Keratinocyte (primary cell): ENCODE data around the gene DNAH8. TPM values are rescaled to one million over a fixed set of nuclear protein-coding genes. Genes with fewer than 3 reads are reported as not detected.

Experiments
- DNase-seq: peaks from one replicate; pipeline ENCODE4 v3.0.0-alpha.2; 2011; ENCODE audit warnings: low read depth, missing footprints, low spot score
- FAIRE-seq: peaks from 2 replicates; lab custom pipeline; 2011; peaks lifted over from hg19 to GRCh38; lab: Jason Lieb, UNC
- H2AFZ ChIP-seq: 2 replicates; pipeline ENCODE4 v1.6.0; 2012; ENCODE audit warnings: low read length, control low read depth, inconsistent platforms; ENCODE audit not compliant: control insufficient read depth
- H3K27ac ChIP-seq: 2 replicates; pipeline ENCODE4 v1.5.1; 2011; ENCODE audit warnings: low read length; ENCODE audit not compliant: control insufficient read depth, insufficient read depth
- H3K27me3 ChIP-seq: 3 replicates; pipeline ENCODE4 v1.6.0; 2011; ENCODE audit warnings: low read length; ENCODE audit not compliant: control insufficient read depth, insufficient read depth; ENCODE audit errors: extremely low read depth
- H3K36me3 ChIP-seq, 2 experiments: 2 replicates in 1 of 2; 3 replicates in 1 of 2; pipeline ENCODE4 v1.5.1; 2011; ENCODE audit warnings: low read length in 2 of 2, mild to moderate bottlenecking in 1 of 2; ENCODE audit not compliant: control insufficient read depth in 2 of 2, insufficient read depth in 2 of 2; ENCODE audit errors: extremely low read depth in 1 of 2
- H3K4me1 ChIP-seq: 3 replicates; pipeline ENCODE4 v1.5.1; 2011; ENCODE audit warnings: low read length; ENCODE audit not compliant: control insufficient read depth, insufficient read depth; ENCODE audit errors: extremely low read depth
- H3K4me2 ChIP-seq: 3 replicates; pipeline ENCODE4 v1.6.0; 2011; ENCODE audit warnings: low read depth, low read length; ENCODE audit not compliant: control insufficient read depth, insufficient read depth; ENCODE audit errors: extremely low read depth
- H3K4me3 ChIP-seq, 3 experiments: fragments of 200-600 bp in 1 of 3; sonication (generic) in 1 of 3; 2 replicates in 2 of 3; 3 replicates in 1 of 3; pipeline ENCODE4 v1.5.1; 2011 to 2016; ENCODE audit warnings: low read length in 3 of 3, mild to moderate bottlenecking in 3 of 3, control low read depth in 2 of 3, inconsistent platforms in 1 of 3, low read depth in 1 of 3, mixed read lengths in 1 of 3, mixed run types in 1 of 3, moderate library complexity in 1 of 3; ENCODE audit not compliant: control insufficient read depth in 2 of 3, insufficient read depth in 2 of 3; ENCODE audit errors: extremely low read depth in 1 of 3
- H3K79me2 ChIP-seq: 2 replicates; pipeline ENCODE4 v1.6.0; 2012; ENCODE audit warnings: low read length; ENCODE audit not compliant: control insufficient read depth, insufficient read depth
- H3K9ac ChIP-seq: 3 replicates; pipeline ENCODE4 v1.6.0; 2011; ENCODE audit warnings: low read length; ENCODE audit not compliant: control insufficient read depth, insufficient read depth; ENCODE audit errors: extremely low read depth
- H3K9me1 ChIP-seq: 3 replicates; pipeline ENCODE4 v1.6.0; 2011; ENCODE audit warnings: low read length; ENCODE audit not compliant: control insufficient read depth, insufficient read depth; ENCODE audit errors: extremely low read depth
- H3K9me3 ChIP-seq: 2 replicates; pipeline ENCODE4 v1.5.1; 2012; ENCODE audit warnings: low read depth, low read length; ENCODE audit not compliant: control insufficient read depth
- H4K20me1 ChIP-seq: 3 replicates; pipeline ENCODE4 v1.6.0; 2011; ENCODE audit warnings: low read length; ENCODE audit not compliant: control insufficient read depth, insufficient read depth; ENCODE audit errors: extremely low read depth
- CTCF ChIP-seq, 3 experiments: IDR thresholded peaks in 1 of 3; conservative IDR thresholded peaks in 1 of 3; optimal IDR thresholded peaks in 1 of 3; 2 replicates in 2 of 3; 3 replicates in 1 of 3; pipeline versions ENCODE3 to v1.5.1; 2011; ENCODE audit warnings: low read length in 3 of 3, mild to moderate bottlenecking in 3 of 3, moderate library complexity in 2 of 3, control low read depth in 1 of 3, inconsistent platforms in 1 of 3; ENCODE audit not compliant: insufficient read depth in 2 of 3; ENCODE audit errors: extremely low read depth in 1 of 3
- EZH2 ChIP-seq: IDR thresholded peaks from one replicate; pipeline ENCODE4 v1.6.1; 2012; ENCODE audit warnings: inconsistent platforms, mild to moderate bottlenecking, low read length, moderate library complexity
- dilution Hi-C: fragments of 300-500 bp; cut with MboI; formaldehyde crosslinking; loops from one replicate; pipeline ENCODE4 v1.7.0; 2020; ENCODE audit warnings: low sequenced_read_pairs; ENCODE audit not compliant: extremely low pct_ligation_motif_present
- polyA plus RNA-seq, 5 experiments: library from polyadenylated mRNA; depleted of rRNA in 3 of 5; stranded (reverse) in 3 of 5; stranded (forward) in 1 of 5; unstranded in 1 of 5; fragments of >200 nt; gene quantifications; 1 replicate in 1 of 5; 2 replicates in 3 of 5; 3 replicates in 1 of 5; pipeline versions ENCODE4 v1.2.1 to v1.2.3, GENCODE V29; 2011 to 2012; ENCODE audit warnings: missing spikeins in 2 of 5, low read depth in 1 of 5, low replicate concordance in 1 of 5

Gene DNAH8
- polyA plus RNA-seq, 1 donor (not counting 4 experiments of a cell fraction or from before 2014, with no cell fraction given), result 0.01 TPM

- Histone ChIP-seq H2AFZ (no peak overlapping the region), H3K27me3 (peaks cover 6% of the 10 kb centered on the region)
Observed at GRCh38 chr6:38943964-38944363, 228.9 kb downstream of the DNAH8 start.

GRCh38 chr6:38944655-38945279 lies 229.7 kb downstream of the DNAH8 start:
- Histone ChIP-seq H3K4me2 (no peak overlapping the region), H3K9ac (no peak overlapping the region), H3K4me1 (no peaks in the 10 kb centered on the region), H3K27me3 (peaks cover 6% of the 10 kb centered on the region), H3K79me2 (no peaks in the 10 kb centered on the region), H3K9me3 (no peaks in the 10 kb centered on the region), H3K27ac (no peak overlapping the region), H3K36me3 (no peaks in the 10 kb centered on the region), H3K9me1 (no peaks in the 10 kb centered on the region), H2AFZ (no peak overlapping the region), H3K4me3 (no peak overlapping the region), H4K20me1 (no peaks in the 10 kb centered on the region)
- TF ChIP-seq CTCF (optimal IDR thresholded peaks at IDR 0.05 in 1 of 3, IDR thresholded peaks at IDR 0.05 in 1 of 3, conservative IDR thresholded peaks at IDR 0.05 in 1 of 3; ENCODE audit: extremely low read depth in 1 of 3, insufficient read depth in 2 of 3, low read length in 3 of 3) (no peak), EZH2 (no peak)
- DNase-seq, result no peak
- no peak for FAIRE-seq
- dilution Hi-C loops, result no loop called here

More at GRCh38 chr6:38943964-38944363, 228.9 kb downstream of the DNAH8 start:
- Histone ChIP-seq H3K9me1 (no peaks in the 10 kb centered on the region), H3K9me3 (no peaks in the 10 kb centered on the region), H3K4me2 (no peak overlapping the region), H3K4me1 (no peaks in the 10 kb centered on the region), H3K36me3 (no peaks in the 10 kb centered on the region), H3K4me3 (no peak overlapping the region), H4K20me1 (no peaks in the 10 kb centered on the region), H3K9ac (no peak overlapping the region), H3K27ac (no peak overlapping the region), H3K79me2 (no peaks in the 10 kb centered on the region)
- peak in 2 of 3 experiments; percentile 25 to 28 for TF ChIP-seq CTCF (optimal IDR thresholded peaks at IDR 0.05 in 1 of 3, IDR thresholded peaks at IDR 0.05 in 1 of 3, conservative IDR thresholded peaks at IDR 0.05 in 1 of 3; ENCODE audit: extremely low read depth in 1 of 3, insufficient read depth in 2 of 3, low read length in 3 of 3)
- no peak for TF ChIP-seq EZH2
- DNase-seq, result no peak
- dilution Hi-C loops, result no loop called here
- FAIRE-seq, result no peak
